ENCODE measurements around the gene ECPAS.

DNA sequence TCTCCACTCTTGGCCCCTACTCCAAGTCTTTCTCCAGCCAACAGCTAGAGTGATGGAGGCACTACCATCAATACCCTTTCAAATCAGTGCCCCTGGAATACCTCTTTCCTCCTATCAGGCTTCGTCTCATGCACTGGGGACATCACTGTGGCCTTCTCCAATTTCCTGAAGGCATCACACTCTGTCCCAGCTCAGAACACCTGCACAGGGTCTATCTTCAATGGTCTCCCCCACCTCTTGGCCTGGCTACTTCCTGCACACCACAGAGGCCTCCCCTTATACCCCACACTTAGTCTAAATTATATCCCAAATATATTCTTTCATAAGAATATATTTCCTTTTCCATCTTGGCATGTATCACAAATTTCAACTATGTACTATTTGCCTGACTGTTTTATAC lies 34.5 kb downstream of the ECPAS start:
- TF ChIP-seq YY1 (IDR thresholded peaks at IDR 0.05; ENCODE audit: insufficient read depth, insufficient read length) (no peak), ZNF274 (IDR thresholded peaks at IDR 0.05; ENCODE audit: low read depth, low read length) (no peak)

Measured in NT2/D1 (cell line).